Muscle layer of colon (tissue), 2 donors: Measurements from ENCODE around the gene RBM47.
"Not testable (repeated sequence)": the region's sequence is repeated elsewhere in the genome, so short reads cannot be mapped to it uniquely, and the experiment has no call there.

Experiments
- H3K27ac ChIP-seq: one replicate; pipeline ENCODE4 v1.7.0; 2013; ENCODE audit warnings: low read depth, mild to moderate bottlenecking, low read length, moderate library complexity
- H3K27me3 ChIP-seq, 2 donors: one replicate each; pipeline ENCODE4 v1.7.0; 2013; ENCODE audit warnings: low read length in 2 of 2, mild to moderate bottlenecking in 2 of 2; ENCODE audit not compliant: insufficient read depth in 2 of 2, control insufficient read depth in 1 of 2
- H3K36me3 ChIP-seq: one replicate; pipeline ENCODE4 v1.7.0; 2013; ENCODE audit warnings: mild to moderate bottlenecking, low read length; ENCODE audit not compliant: insufficient read depth
- H3K4me1 ChIP-seq: one replicate; pipeline ENCODE4 v1.7.0; 2013; ENCODE audit warnings: mild to moderate bottlenecking, low read length; ENCODE audit not compliant: insufficient read depth
- H3K4me3 ChIP-seq, 2 donors: one replicate each; pipeline ENCODE4 v1.7.0; 2013; ENCODE audit warnings: low read length in 2 of 2, low read depth in 1 of 2, mild to moderate bottlenecking in 1 of 2, moderate library complexity in 1 of 2
- H3K9ac ChIP-seq: one replicate; pipeline ENCODE4 v1.7.0; 2013; ENCODE audit warnings: low read length
- H3K9me3 ChIP-seq: one replicate; pipeline ENCODE4 v1.7.0; 2013; ENCODE audit warnings: mild to moderate bottlenecking, low read length
- donor health status: abdominal sarcoma.
- donor health status: Adenocarcinoma of cecum.

Gene RBM47

DNA sequence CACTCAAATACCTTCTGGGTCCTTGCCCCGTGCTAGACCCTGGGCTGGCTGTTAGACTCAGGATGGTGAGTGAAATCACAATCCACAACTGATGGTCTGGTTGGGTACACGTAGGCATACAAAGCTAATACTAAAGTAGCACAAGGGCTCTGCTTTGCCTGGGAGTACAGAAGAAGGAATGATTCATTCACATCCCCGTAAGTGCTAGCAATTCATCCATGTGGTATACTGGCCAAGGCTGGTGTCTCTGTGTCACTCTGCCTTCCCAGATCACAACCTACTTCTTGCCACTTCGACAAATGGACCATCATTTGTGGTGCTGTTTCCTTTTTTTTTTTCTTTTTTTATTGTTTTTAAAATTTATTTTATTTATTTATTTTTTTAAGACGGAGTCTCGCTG is 19.7 kb upstream of the RBM47 start:
- H3K36me3 ChIP-seq, result no peaks in the 10 kb centered on the region
- no peaks in the 10 kb centered on the region for H3K27me3 ChIP-seq
- H3K9me3 ChIP-seq, result no peaks in the 10 kb centered on the region
- no peak overlapping the region for H3K27ac ChIP-seq
- H3K9ac ChIP-seq, result no peak overlapping the region
- H3K4me3 ChIP-seq, result no peak overlapping the region
- H3K4me1 ChIP-seq, result no peaks in the 10 kb centered on the region

DNA sequence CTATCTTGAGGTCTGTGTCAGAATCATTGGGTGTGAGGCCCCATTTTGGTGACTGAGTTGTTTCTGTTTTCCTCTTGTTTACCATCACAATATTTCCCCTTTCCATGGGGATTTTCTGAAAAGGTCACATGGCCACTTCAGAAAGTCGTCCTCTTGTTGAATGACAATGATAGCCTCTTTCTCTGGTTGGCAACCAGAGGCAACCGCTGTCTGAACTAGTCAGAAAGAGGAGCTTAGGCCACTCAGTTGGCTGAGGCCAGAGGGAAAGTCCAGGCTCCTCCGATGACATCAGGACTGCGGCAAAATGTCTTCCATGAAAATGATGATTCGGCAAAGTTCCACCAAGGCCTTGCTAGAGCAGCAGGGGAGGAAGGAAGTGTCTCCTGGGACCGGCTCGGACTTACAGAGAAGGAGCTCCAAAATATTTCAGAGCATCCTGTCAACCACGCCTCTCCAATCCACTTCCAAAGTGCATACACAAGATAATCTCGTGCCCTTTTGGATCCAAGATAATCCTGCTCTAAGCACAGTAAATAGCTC is 19.1 kb upstream of the RBM47 start:
- no peak overlapping the region for H3K4me3 ChIP-seq
- H3K9me3 ChIP-seq, result no peaks in the 10 kb centered on the region
- no peaks in the 10 kb centered on the region for H3K4me1 ChIP-seq
- no peak overlapping the region for H3K27ac ChIP-seq
- H3K27me3 ChIP-seq, result no peaks in the 10 kb centered on the region
- H3K9ac ChIP-seq, result no peak overlapping the region
- H3K36me3 ChIP-seq, result no peaks in the 10 kb centered on the region

DNA sequence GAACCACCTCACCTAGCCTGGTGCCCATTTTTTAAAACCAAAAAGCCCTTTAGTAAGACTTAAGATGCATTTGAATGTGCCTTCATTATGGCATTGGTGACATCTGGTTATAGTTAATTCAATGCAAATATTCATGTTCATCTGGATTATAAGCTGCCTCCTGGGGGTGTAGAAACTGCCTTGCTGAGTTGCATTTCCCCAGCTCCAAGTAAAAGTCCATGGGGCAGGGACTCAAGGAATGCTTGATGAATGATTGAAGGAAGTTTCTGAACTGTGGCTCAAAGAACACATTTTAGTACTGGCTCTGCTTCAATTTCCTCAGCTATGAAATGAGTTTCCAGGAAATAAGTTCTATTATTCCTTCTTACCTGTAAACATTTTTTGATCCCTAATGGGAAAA is 18.5 kb upstream of the RBM47 start:
- Histone ChIP-seq H3K27ac (no peak overlapping the region), H3K4me1 (no peaks in the 10 kb centered on the region), H3K4me3 (no peak overlapping the region), H3K27me3 (no peaks in the 10 kb centered on the region), H3K9me3 (no peaks in the 10 kb centered on the region), H3K36me3 (no peaks in the 10 kb centered on the region), H3K9ac (no peak overlapping the region)

GRCh38 chr4:40645586-40645985 is 15.9 kb upstream of the RBM47 start:
- Histone ChIP-seq H3K36me3 (no peaks in the 10 kb centered on the region), H3K27ac (no peak overlapping the region), H3K4me3 (no peak overlapping the region), H3K9me3 (no peaks in the 10 kb centered on the region), H3K27me3 (no peaks in the 10 kb centered on the region), H3K9ac (no peak overlapping the region), H3K4me1 (no peaks in the 10 kb centered on the region)

DNA sequence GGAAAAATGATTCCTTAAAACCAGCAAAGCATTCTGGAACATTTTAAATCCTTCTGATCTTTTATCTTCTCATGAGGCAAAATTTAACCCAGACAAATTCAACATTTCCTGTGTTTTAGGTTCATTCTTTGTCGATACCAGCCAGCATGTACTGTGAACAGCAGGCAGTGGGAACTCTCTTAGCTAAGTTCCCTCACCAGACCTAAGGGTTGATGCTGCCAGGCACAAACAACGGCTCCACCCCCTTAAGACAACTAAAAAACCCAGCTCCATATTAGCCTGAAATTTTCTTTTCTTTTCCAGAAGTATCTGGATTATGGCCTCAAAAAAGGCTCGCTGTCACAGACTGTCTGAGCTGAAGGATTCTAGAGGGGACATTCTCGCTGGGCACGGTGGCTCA is 2.4 kb upstream of the RBM47 start:
- Histone ChIP-seq H3K36me3 (no peaks in the 10 kb centered on the region), H3K4me3 (no peak overlapping the region), H3K9me3 (no peaks in the 10 kb centered on the region), H3K4me1 (peaks cover 6% of the 10 kb centered on the region), H3K27ac (no peak overlapping the region), H3K27me3 (no peaks in the 10 kb centered on the region), H3K9ac (no peak overlapping the region)

GRCh38 chr4:40630335-40631021 is 814 bp upstream of the RBM47 start:
- Histone ChIP-seq H3K4me1 (peaks cover 6% of the 10 kb centered on the region), H3K4me3 (peak overlapping the region; percentile 32 to 68), H3K36me3 (no peaks in the 10 kb centered on the region), H3K27ac (peak overlapping the region; percentile 47), H3K9ac (no peak overlapping the region), H3K9me3 (no peaks in the 10 kb centered on the region), H3K27me3 (no peaks in the 10 kb centered on the region)

GRCh38 chr4:40628888-40629287 is 776 bp downstream of the RBM47 start:
- Histone ChIP-seq H3K27me3 (no peaks in the 10 kb centered on the region), H3K27ac (no peak overlapping the region), H3K4me1 (peaks cover 6% of the 10 kb centered on the region), H3K9me3 (no peaks in the 10 kb centered on the region), H3K4me3 (peak overlapping the region; percentile 38 to 68), H3K36me3 (no peaks in the 10 kb centered on the region), H3K9ac (peak overlapping the region; percentile 39)

- H3K9me3 ChIP-seq, H3K9ac ChIP-seq, H3K27ac ChIP-seq, H3K27me3 ChIP-seq, H3K36me3 ChIP-seq, H3K4me1 ChIP-seq, H3K4me3 ChIP-seq: not testable (repeated sequence)
Observed at GRCh38 chr4:40628407-40628806, 1.3 kb downstream of the RBM47 start.

- Histone ChIP-seq H3K36me3 (no peaks in the 10 kb centered on the region), H3K4me3 (no peak overlapping the region), H3K4me1 (peaks cover 6% of the 10 kb centered on the region), H3K27ac (no peak overlapping the region), H3K9ac (no peak overlapping the region), H3K27me3 (no peaks in the 10 kb centered on the region), H3K9me3 (no peaks in the 10 kb centered on the region)
Observed at GRCh38 chr4:40627540-40627939, 2.1 kb downstream of the RBM47 start.

DNA sequence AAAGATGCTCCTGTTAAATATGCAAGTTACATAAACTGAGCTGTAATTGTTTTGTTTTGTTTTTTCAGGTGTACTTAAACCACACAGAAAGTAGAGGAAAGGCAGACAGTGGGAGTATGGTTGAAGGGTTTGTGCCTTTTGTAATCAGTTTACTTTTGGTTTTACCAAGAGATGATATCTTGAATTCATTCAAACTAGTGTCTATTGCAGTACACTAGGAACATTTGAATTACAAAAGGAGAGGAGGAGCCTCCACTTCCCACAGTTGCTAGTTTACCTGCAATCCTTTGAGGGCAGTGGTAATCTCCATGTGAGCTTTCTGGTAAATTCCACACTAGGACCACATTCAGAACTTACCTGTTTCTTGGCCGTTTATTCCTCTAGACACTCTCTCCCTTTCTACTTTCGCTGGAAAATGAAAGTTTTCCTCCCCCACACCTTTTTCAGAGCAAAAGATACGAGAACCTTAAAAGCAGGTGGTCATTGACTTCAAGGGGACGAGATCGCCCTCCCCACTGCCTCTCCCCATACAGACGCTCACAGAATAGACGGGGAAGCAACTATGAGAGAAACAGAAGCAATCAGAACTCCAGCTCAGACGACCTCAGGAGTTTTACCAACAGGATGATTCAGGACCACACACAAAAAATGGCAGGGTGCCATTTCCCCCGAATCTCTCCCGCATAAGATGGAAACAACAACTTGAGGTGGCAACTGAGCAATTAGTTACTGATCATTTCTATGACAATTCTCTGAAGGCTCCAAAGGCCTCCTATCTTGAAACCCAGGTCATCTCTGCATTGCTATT is 3.3 kb downstream of the RBM47 start:
- H3K4me1 ChIP-seq, result peaks cover 6% of the 10 kb centered on the region
- H3K9ac ChIP-seq, result no peak overlapping the region
- H3K27ac ChIP-seq, result no peak overlapping the region
- H3K4me3 ChIP-seq, result no peak overlapping the region
- H3K27me3 ChIP-seq, result no peaks in the 10 kb centered on the region
- no peaks in the 10 kb centered on the region for H3K9me3 ChIP-seq
- no peaks in the 10 kb centered on the region for H3K36me3 ChIP-seq

- no peaks in the 10 kb centered on the region for H3K4me1 ChIP-seq
- H3K9me3 ChIP-seq, result no peaks in the 10 kb centered on the region
- H3K27ac ChIP-seq, result no peak overlapping the region
- H3K4me3 ChIP-seq, result no peak overlapping the region
- H3K36me3 ChIP-seq, result no peaks in the 10 kb centered on the region
- no peaks in the 10 kb centered on the region for H3K27me3 ChIP-seq
- H3K9ac ChIP-seq, result no peak overlapping the region
Observed at GRCh38 chr4:40623707-40624106, 6.0 kb downstream of the RBM47 start.
